H54 (cell line): ENCODE data around the gene C1orf116.
"Not testable (repeated sequence)": the region's sequence is repeated elsewhere in the genome, so short reads cannot be mapped to it uniquely, and the experiment has no call there.

Experiments
- DNase-seq: peaks from one replicate; pipeline ENCODE4 v3.0.0; 2011; ENCODE audit warnings: low spot score, mixed read lengths; ENCODE audit not compliant: insufficient read length
- FAIRE-seq: peaks from 3 replicates; lab custom pipeline; 2011; peaks lifted over from hg19 to GRCh38; lab: Jason Lieb, UNC
- POLR2A ChIP-seq: IDR thresholded peaks from 2 replicates; pipeline ENCODE4 v1.6.1; 2011; ENCODE audit warnings: low read depth, mild to moderate bottlenecking, low read length

Gene C1orf116

DNA sequence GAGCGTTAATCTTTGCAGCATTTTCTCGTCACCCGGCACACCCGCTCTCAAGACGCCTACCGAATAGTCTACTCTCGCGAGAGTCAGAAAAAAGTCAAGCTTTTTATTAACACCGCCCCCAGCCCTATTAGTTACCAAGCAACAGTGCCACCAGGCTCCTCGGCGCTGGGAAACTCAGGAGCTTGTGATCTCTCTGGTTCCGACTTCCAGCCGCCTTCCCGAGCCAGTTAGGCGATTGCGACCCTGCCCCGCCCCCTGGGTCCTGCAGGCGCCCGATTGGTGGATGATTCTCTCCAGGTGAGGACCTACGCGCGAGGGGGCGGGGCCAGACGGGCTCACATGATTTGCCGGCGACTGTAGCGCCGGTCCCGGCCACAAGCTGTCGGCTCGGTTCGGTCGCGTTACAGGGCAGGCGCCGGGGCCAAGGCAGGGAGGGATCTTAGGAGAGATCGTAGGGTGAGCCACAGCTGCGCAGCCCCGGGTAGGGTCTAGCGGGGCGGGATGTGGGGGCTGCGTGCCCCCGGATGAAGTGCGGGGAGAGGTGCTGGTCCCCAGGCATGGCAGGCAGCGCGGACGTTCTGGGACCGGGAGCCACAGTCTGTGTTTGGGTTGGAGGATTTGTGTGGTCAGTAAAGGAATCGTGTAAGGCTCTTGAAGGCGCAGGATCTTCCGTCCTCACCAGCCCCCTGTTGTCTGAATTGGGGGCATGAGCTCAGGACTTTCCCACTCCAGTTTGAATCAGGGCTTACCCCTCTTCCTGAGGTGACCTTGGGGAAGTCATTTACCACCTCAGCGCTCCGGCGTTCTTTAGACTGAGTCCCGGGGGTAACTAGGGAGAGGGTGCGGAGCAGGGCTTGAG lies 20.6 kb upstream of the C1orf116 start, which contains the start of gene PFKFB2:
TSS of gene PFKFB2 (plus strand) at position 365 of the 859 bp plus-strand sequence. CDS start 1,443 bp downstream, outside the sequence.
- TF ChIP-seq POLR2A: peak; percentile 68
- FAIRE-seq (no peak), DNase-seq (peak; percentile 58)

DNA sequence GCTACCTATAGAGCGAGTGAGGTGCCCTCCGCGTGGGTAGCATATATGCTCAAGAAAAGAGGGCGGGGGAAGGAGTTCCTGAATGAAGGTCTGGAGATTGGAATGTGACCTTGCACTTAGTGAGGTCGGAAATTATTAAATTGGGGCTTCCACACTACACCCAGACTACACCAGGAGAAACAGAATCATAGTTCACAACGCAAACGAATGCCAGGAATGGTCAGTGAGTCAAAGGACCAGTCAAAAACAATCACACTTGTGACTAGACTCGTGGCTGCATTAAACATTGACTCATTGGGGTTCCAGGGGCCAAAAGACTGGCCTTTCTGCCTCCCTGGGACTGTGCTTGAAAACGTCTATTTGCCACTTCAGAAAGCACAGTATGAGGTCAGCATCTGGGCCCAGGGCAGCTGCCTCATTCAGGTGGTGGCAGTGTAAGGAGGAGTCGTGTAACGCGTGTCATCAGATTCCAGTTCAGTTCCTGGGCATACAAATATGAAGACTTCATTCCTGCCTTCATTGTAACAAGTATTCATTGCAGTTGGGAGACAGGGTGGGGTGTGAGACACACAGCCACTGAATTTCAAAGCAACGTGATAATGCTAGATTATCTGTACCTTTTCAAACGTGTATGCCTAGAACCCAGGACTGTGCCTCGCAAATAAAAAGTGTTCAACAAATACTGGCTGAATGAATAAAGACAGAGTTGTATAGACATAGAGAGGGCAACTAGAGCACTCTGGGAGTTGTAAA lies 18.8 kb upstream of the C1orf116 start, which contains the start of gene YOD1:
TSS of gene YOD1 (minus strand) at position 18 of the 753 bp plus-strand sequence. CDS start 178 bp downstream, outside the sequence.
- no peak for TF ChIP-seq POLR2A
- FAIRE-seq (peak; percentile 96), DNase-seq (peak; percentile 61)

DNA sequence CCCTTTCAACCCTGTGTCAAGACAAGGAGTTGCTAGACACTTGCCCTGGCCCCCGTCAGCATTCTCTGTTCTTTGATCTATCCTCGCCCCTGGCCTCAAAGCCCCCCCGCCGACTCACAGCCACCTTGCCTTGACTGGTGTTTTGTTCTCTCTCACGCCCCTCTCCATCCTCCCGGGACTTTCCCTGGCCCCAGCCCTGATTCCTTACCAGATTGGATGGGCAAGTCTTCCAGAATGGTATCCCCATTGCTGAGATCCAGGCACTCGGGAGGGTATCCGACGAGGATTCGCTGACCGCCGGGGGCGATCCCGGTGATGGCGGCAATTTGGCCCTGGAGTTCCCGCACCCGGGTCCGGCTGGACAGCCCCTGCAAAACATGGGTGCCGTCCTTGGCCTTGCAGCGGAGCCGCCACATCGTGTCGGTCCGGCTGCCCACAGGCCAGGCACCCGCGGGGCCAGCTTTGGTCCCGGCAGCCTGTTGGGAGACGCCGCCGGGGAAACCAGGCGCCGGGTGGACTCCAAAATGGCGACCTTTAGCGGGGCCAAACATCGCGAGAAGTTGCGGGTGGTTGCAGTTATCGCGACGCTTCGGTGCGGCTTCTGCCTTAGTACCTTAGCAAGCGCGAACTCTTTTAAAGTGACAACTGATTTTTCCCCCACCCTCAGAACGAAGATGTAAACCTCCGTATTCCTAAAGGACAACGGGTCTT lies 18.1 kb upstream of the C1orf116 start:
- peak; percentile 76 for TF ChIP-seq POLR2A
- FAIRE-seq (no peak), DNase-seq (peak; percentile 53)

DNA sequence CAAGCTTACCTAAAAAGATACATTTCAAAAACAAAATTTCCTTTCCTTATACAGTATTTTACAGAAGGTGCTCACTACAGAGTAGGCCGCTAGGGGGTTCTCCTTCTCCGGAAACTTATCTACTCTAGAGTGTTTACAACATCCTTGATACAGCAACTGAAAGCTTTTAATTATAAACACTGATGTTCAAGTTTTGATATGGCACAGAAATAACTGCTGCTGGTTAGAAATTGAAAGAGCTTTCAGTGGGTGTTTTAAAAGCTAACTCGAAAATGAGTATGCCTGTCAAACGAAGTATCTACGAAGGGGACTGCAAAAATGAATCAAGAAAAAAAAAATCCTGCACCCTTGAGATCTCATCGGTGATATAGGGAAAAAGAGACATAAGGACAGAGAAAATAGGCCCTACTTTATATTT lies 17.4 kb upstream of the C1orf116 start:
- DNase-seq (no peak), FAIRE-seq (no peak)
- TF ChIP-seq POLR2A: no peak

DNA sequence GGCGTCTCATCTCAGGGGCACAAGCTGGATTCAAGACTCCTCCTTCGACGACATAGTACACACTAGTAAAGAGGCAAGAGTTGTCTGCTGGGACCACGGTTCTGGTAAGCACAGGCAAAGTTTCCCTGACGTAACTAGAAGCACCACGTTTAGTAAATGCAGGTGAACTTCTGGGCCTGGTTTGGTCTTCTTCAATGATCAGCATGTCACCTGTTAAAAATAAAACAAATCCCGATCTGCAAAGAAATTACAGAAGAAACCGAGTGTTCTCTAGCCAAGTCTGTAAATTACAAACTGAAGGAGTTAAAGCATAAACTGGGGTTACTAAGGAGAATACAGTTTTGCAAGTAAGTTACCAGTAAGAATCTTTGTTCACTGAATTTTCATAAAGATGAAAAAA lies 17.0 kb upstream of the C1orf116 start:
- DNase-seq: no peak
- TF ChIP-seq POLR2A: no peak
- FAIRE-seq: no peak

DNA sequence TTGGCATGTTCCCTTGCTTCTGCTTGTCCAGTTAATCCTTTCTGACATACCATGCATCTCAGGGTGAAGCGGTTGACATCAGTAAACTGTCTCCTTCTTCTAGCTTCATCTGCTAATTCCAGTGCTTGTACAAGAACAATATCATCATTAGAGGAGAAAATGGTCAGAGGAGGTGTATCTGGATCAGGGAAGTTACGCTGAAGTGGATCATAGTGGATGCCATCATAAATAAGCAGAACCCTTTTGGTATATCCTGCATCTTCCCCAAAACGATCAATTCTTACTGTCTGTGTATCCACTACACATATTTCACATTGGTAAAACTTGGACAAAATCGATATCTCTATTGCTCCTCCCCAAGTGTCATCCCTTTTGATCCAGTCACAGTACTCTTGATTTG lies 16.5 kb upstream of the C1orf116 start:
- no peak for TF ChIP-seq POLR2A
- no peak for FAIRE-seq

DNA sequence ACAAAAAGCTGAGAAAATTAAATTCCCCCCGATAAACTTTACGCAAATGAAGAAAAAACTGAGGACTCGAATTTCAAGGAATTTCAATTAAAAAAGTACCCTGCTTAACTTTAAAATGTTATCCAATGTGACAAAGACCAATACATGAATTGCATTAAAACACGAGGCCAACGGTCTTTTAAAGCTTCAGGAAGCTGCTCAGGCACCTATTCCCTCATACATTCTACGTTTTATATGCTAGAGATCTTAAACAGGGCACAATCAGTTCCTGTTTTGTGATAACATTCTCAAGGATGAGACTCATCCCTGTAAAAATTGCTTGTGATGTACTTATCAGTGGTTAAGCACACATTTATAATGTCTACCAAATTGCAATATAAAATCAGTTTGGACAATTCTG lies 15.5 kb upstream of the C1orf116 start:
- DNase-seq: no peak
- no peak for FAIRE-seq
- no peak for TF ChIP-seq POLR2A

More for the DNA sequence above, 16.5 kb upstream of the C1orf116 start:
- DNase-seq: no peak

DNA sequence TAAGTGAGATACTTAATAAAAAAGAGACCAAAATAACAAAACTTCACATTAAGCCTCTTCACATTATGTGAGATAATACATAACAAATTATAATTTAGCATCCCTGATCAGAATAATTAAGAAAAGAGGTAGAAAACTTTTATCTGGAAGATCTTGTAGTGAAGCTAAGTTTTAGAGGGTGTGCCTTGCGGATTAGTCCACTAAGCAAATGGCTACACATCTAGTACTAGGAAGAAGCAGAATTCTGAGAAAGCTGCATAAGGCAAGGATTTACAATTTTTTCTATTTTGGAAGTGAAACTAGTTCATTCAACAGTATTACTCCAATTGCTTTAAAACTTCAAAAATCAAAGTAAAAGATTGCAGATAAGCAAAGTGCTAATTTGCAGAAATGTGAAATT lies 14.9 kb upstream of the C1orf116 start:
- no peak for DNase-seq
- no peak for TF ChIP-seq POLR2A
- FAIRE-seq: no peak

DNA sequence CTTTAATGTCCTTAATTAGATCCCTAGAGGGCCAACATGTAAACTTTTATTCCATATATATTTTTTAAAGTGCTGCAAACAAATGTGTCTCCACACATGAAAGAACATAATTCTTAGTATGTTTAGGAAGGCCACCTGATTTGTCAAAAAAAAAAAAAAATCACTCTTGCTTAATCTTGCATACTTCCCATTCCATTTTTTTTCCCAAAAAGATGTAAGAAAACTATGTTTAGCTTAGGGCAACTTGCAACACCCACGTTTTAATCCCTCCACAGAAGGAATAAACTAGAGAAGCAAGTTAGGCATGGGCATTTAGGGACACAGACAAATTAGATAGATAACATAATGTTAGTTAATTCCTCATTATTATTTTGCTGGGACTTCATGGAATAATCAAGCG lies 12.9 kb upstream of the C1orf116 start:
- DNase-seq: no peak
- no peak for FAIRE-seq
- no peak for TF ChIP-seq POLR2A

DNA sequence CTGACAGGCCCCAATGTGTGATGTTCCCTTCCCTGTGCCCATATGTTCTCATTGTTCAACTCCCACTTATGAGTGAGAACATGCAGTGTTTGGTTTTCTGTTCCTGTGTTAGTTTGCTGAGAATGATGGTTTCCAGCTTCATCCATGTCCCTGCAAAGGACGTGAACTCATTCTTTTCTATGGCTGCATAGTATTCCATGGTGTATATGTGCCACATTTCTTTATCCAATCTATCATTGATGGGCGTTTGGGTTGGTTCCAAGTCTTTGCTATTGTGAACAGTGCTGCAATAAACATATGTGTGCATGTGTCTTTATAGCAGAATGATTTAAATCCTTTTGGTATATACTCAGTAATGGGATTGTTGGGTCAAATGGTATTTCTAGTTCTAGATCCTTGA lies 8.8 kb upstream of the C1orf116 start:
- FAIRE-seq: not testable (repeated sequence)

DNA sequence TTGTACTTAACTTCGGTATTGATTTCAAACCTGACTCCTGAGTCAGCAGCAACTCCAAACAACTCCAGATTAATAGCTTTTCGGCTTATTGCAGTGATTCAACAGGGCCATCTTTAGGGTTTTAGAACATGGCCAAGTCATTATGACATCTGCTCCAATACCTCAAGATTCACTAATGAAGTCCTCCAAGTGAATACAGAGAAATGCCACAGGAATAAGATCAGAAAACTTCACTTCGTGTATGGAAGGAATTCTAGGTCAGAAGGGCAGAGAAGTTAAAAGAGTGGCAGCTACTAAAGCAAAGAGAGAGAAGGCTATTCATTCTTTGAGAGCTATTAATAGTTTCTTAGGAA lies 7.6 kb upstream of the C1orf116 start:
- FAIRE-seq (no peak), DNase-seq (no peak)
- TF ChIP-seq POLR2A: no peak

More for the DNA sequence above, 8.8 kb upstream of the C1orf116 start:
- not testable (repeated sequence) for DNase-seq

DNA sequence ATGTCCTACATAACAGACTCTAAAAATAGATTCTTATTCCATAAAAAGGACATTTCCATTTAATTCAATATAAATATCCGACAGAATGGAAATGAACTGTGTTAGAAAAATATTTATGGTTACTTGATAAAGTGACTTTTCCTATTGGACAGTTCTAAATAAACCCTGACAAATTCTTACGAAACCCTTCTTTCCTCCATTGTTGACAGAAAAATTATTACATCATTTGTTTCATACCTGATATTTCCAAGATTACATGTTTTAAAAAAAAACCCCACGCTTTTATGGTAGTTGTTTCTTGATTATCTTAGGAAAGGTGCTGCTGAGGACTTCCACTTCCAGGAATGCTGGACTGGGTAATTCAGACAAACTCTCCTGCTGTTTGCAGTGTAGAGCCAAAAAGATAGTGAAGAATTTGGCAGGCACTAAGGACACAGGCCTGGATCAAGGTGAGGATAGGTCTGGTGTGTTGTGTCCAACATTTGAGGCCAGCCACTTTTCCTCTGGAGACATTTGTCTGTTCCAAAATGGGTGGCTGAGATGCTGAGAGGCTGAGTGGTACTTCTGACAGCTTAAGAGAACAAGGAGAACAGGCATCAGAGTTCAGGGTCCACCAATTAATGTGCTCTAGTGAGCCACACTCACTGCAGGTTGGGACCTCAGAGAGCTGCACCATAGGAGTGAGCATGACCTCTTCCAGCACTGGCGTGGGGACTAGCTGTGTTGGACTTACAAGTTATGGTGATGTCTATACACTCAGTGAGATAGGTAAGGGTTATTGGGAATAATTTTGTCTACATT lies 7.0 kb upstream of the C1orf116 start:
- FAIRE-seq: no peak
- DNase-seq: no peak
- TF ChIP-seq POLR2A: no peak

DNA sequence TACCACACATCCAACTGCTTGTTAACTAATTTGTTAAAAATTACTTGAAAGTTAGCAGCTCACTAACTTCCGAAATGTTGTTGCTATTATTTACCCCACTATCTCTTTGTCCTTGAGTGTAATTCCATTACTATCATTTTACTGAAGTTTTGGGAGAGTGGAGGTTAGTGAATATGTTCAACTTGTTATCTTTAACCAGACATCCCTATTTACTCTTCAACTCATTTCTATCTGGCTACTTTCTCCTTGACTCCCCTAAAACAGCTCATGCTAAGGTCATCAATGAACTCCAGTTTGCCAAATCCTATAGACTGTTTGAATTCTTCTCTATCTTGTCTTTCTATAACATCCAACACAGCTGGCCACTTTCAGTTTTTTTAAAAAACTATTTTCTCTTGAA lies 4.3 kb upstream of the C1orf116 start:
- no peak for TF ChIP-seq POLR2A
- no peak for FAIRE-seq
- no peak for DNase-seq
